Midbrain (tissue), 1 donor: Measurements from ENCODE around the gene NCK1.
A peak's percentile ranks its signal among the peaks of the same experiment; 100 is the strongest.
"Not testable (repeated sequence)": the region's sequence is repeated elsewhere in the genome, so short reads cannot be mapped to it uniquely, and the experiment has no call there.

Experiments
- DNase-seq: peaks from one replicate; lab custom pipeline; 2025; lab: John Stamatoyannopoulos, UW

Gene NCK1

GRCh38 chr3:136987398-136987980, 125.5 kb downstream of the NCK1 start:
- not testable (repeated sequence) for DNase-seq

GRCh38 chr3:136988651-136989050, 126.6 kb downstream of the NCK1 start:
- DNase-seq: no peak

- no peak for DNase-seq
Observed at GRCh38 chr3:136989781-136990524, 127.9 kb downstream of the NCK1 start.

- no peak for DNase-seq
Observed at GRCh38 chr3:136990826-136991225, 128.8 kb downstream of the NCK1 start.

- no peak for DNase-seq
Observed at GRCh38 chr3:136992115-136992514, 130.1 kb downstream of the NCK1 start.

GRCh38 chr3:136994772-136995516, 132.9 kb downstream of the NCK1 start:
- DNase-seq: peak; percentile 44

- DNase-seq: no peak
Observed at GRCh38 chr3:136995652-136996051, 133.6 kb downstream of the NCK1 start.
